ENCODE data around the gene RAI1. TPM values are rescaled to one million over a fixed set of nuclear protein-coding genes. Genes with fewer than 3 reads are reported as not detected.

RAI1 gene
- total RNA-seq, 1 donor from 2014 or later = 39.1 TPM

DNA sequence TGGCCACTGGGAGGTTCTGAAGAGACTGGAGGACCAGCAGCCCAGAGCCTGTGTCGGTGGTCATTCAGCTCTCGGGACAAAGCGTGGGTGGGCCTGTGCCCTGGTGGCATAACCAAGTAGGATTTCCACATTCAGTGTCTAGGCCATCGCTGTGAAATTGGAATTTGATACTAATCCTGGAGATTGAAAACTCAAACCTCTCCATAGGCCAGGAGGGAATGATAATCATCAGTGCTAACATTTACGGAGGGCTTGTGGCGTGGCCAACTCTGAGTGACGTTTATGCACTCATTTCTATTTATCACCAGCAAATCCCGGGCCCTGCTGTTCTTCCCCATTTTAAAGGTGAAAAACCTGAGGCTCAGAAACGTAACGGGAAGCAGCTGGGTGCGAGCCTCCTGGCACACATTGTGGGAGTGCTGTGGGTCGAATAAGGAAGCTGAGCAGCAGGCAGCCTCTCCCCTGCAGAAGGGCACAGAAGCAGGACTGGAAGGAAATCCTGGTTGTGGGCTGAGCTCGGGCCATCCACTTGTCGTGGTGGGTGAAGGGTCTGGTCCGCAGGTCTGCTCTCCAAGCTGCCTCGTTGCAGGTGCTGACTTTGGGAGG is 33.1 kb downstream of the RAI1 start:
- TF ChIP-seq, protein P1, sequence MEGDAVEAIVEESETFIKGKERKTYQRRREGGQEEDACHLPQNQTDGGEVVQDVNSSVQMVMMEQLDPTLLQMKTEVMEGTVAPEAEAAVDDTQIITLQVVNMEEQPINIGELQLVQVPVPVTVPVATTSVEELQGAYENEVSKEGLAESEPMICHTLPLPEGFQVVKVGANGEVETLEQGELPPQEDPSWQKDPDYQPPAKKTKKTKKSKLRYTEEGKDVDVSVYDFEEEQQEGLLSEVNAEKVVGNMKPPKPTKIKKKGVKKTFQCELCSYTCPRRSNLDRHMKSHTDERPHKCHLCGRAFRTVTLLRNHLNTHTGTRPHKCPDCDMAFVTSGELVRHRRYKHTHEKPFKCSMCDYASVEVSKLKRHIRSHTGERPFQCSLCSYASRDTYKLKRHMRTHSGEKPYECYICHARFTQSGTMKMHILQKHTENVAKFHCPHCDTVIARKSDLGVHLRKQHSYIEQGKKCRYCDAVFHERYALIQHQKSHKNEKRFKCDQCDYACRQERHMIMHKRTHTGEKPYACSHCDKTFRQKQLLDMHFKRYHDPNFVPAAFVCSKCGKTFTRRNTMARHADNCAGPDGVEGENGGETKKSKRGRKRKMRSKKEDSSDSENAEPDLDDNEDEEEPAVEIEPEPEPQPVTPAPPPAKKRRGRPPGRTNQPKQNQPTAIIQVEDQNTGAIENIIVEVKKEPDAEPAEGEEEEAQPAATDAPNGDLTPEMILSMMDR (IDR thresholded peaks at IDR 0.05; ENCODE audit: insufficient read depth, low read depth, low read length) = no peak
- TF ChIP-seq EZH2 (IDR thresholded peaks at IDR 0.05; ENCODE audit: insufficient read depth, low read length) = no peak
- DNase-seq (ENCODE audit: low read depth) = no peak
- H3K4me2 ChIP-seq (ENCODE audit: low read length) = peak overlapping the region; percentile 28
- H4K20me1 ChIP-seq (ENCODE audit: insufficient read depth, low read length) = peaks cover 83% of the 10 kb centered on the region
- peaks cover 44% of the 10 kb centered on the region for H3K4me1 ChIP-seq (ENCODE audit: insufficient read depth, low read length)
- FAIRE-seq = no peak
- no peak overlapping the region for H2AFZ ChIP-seq (ENCODE audit: low read depth, low read length)
- no peak overlapping the region for H3K4me3 ChIP-seq (ENCODE audit: insufficient read depth, low read depth, low read length)
- Mint-ChIP-seq H3K27ac (ENCODE audit: unreplicated experiment) (peak overlapping the region; percentile 84), H3K9me3 (ENCODE audit: unreplicated experiment) (peaks cover 4% of the 10 kb centered on the region), H3K4me1 (ENCODE audit: low read depth, unreplicated experiment) (peaks cover 64% of the 10 kb centered on the region), H3K36me3 (ENCODE audit: low read depth, unreplicated experiment) (peaks cover 2% of the 10 kb centered on the region), H3K4me3 (ENCODE audit: unreplicated experiment) (peak overlapping the region; percentile 45), H3K27me3 (ENCODE audit: low read depth, unreplicated experiment) (no peaks in the 10 kb centered on the region)
- H3K36me3 ChIP-seq (ENCODE audit: insufficient read depth, low read length) = no peaks in the 10 kb centered on the region
- peaks cover 92% of the 10 kb centered on the region for H3K79me2 ChIP-seq (ENCODE audit: insufficient read depth, low read length)
- peak overlapping the region; percentile 29 for H3K9ac ChIP-seq (ENCODE audit: low read length)
- no peaks in the 10 kb centered on the region for H3K9me3 ChIP-seq (ENCODE audit: insufficient read depth, low read depth, low read length)
- H3K27ac ChIP-seq (ENCODE audit: low read depth, low read length) = no peak overlapping the region
- no peaks in the 10 kb centered on the region for H3K27me3 ChIP-seq (ENCODE audit: insufficient read depth, low read length)

DNA sequence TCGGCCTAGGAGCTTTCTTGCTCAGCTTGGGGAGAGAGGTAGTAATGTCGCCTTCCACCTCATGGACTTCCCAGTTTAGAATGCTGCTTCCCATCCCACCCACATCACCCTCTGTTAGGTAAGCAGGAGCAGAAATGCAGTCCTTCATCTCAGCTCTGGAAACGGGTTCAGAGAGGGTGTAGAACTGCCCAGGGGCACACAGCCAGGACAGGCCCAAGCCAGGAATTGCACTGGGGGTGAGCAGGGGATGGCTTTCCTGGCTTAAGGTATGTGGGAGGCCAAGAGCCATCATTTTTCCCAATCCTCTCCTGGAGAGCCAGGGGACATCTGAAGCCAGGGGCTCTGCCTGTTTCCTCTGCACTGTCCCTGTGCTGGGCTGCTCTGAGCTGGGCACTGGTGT is 33.6 kb downstream of the RAI1 start:
- no peak overlapping the region for H3K4me3 ChIP-seq (ENCODE audit: insufficient read depth, low read depth, low read length)
- H3K9ac ChIP-seq (ENCODE audit: low read length) = no peak overlapping the region
- no peak overlapping the region for H3K27ac ChIP-seq (ENCODE audit: low read depth, low read length)
- no peaks in the 10 kb centered on the region for H3K36me3 ChIP-seq (ENCODE audit: insufficient read depth, low read length)
- H3K4me1 ChIP-seq (ENCODE audit: insufficient read depth, low read length) = peaks cover 44% of the 10 kb centered on the region
- H3K9me3 ChIP-seq (ENCODE audit: insufficient read depth, low read depth, low read length) = no peaks in the 10 kb centered on the region
- H3K27me3 Mint-ChIP-seq (ENCODE audit: low read depth, unreplicated experiment) = no peaks in the 10 kb centered on the region
- peaks cover 83% of the 10 kb centered on the region for H4K20me1 ChIP-seq (ENCODE audit: insufficient read depth, low read length)
- peaks cover 61% of the 10 kb centered on the region for H3K4me1 Mint-ChIP-seq (ENCODE audit: low read depth, unreplicated experiment)
- H3K36me3 Mint-ChIP-seq (ENCODE audit: low read depth, unreplicated experiment) = peaks cover under 1% of the 10 kb centered on the region
- peak overlapping the region; percentile 84 for H3K27ac Mint-ChIP-seq (ENCODE audit: unreplicated experiment)
- H3K4me3 Mint-ChIP-seq (ENCODE audit: unreplicated experiment) = peak overlapping the region; percentile 45
- no peaks in the 10 kb centered on the region for H3K27me3 ChIP-seq (ENCODE audit: insufficient read depth, low read length)
- TF ChIP-seq, protein P1 (IDR thresholded peaks at IDR 0.05; ENCODE audit: insufficient read depth, low read depth, low read length) = no peak
- TF ChIP-seq EZH2 (IDR thresholded peaks at IDR 0.05; ENCODE audit: insufficient read depth, low read length) = no peak
- peaks cover 3% of the 10 kb centered on the region for H3K9me3 Mint-ChIP-seq (ENCODE audit: unreplicated experiment)
- no peak for DNase-seq (ENCODE audit: low read depth)
- FAIRE-seq = no peak
- H3K4me2 ChIP-seq (ENCODE audit: low read length) = no peak overlapping the region
- no peak overlapping the region for H2AFZ ChIP-seq (ENCODE audit: low read depth, low read length)
- peaks cover 92% of the 10 kb centered on the region for H3K79me2 ChIP-seq (ENCODE audit: insufficient read depth, low read length)

DNA sequence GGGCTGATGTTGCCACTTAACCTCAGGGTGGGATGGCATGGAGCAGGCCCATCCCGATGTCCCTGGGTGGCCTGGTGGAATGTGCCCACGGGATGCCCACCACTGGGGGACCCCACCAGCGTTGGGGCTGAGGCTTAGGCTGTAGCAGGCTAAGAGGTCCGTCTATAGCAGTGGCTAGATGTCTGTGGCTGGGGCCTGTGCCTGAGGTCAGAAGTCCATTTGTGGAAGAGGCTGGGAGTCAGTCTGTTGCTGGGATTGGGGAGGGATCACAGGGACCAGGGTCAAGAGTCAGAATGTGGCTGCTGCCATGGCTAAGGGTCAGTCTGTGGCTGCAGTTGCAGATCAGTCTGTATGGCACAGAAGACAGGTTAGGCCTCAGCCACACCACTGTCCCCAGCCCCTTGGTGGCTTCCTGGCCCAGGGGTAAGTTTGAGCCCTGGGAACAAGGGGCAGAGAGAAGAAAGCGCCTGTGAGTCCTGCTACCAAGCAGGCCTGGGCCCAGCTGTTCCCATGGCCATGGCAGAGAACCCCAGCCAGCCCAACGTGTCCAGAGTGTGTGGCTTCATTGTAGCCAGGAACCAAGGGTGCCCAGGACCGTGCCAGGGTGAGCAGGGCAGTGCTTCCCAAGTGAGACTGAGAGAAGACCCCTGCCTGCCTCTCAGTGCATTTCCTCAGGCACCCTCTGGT is 35.7 kb downstream of the RAI1 start:
- Mint-ChIP-seq H3K4me1 (ENCODE audit: low read depth, unreplicated experiment) (peaks cover 54% of the 10 kb centered on the region), H3K27ac (ENCODE audit: unreplicated experiment) (no peak overlapping the region), H3K36me3 (ENCODE audit: low read depth, unreplicated experiment) (peaks cover 4% of the 10 kb centered on the region), H3K9me3 (ENCODE audit: unreplicated experiment) (peaks cover 3% of the 10 kb centered on the region), H3K4me3 (ENCODE audit: unreplicated experiment) (no peak overlapping the region), H3K27me3 (ENCODE audit: low read depth, unreplicated experiment) (no peaks in the 10 kb centered on the region)
- no peak for TF ChIP-seq EZH2 (IDR thresholded peaks at IDR 0.05; ENCODE audit: insufficient read depth, low read length)
- TF ChIP-seq, protein P1 (IDR thresholded peaks at IDR 0.05; ENCODE audit: insufficient read depth, low read depth, low read length) = no peak
- Histone ChIP-seq H3K4me1 (ENCODE audit: insufficient read depth, low read length) (peaks cover 28% of the 10 kb centered on the region), H3K9me3 (ENCODE audit: insufficient read depth, low read depth, low read length) (no peaks in the 10 kb centered on the region), H2AFZ (ENCODE audit: low read depth, low read length) (no peak overlapping the region), H4K20me1 (ENCODE audit: insufficient read depth, low read length) (peaks cover 95% of the 10 kb centered on the region), H3K4me2 (ENCODE audit: low read length) (no peak overlapping the region), H3K27ac (ENCODE audit: low read depth, low read length) (no peak overlapping the region), H3K9ac (ENCODE audit: low read length) (no peak overlapping the region), H3K4me3 (ENCODE audit: insufficient read depth, low read depth, low read length) (no peak overlapping the region), H3K79me2 (ENCODE audit: insufficient read depth, low read length) (peaks cover 93% of the 10 kb centered on the region), H3K27me3 (ENCODE audit: insufficient read depth, low read length) (no peaks in the 10 kb centered on the region), H3K36me3 (ENCODE audit: insufficient read depth, low read length) (no peaks in the 10 kb centered on the region)
- no peak for DNase-seq (ENCODE audit: low read depth)
- FAIRE-seq = no peak
